Neuronal stem cell (in vitro differentiated cells): ENCODE measurements around the gene MAP4K3.

Experiments
- DNase-seq: peaks from one replicate; pipeline ENCODE4 v3.0.0-alpha.2; 2013; ENCODE audit warnings: low spot score
- H2AFZ ChIP-seq: one replicate; pipeline ENCODE4 v1.6.1; 2013; ENCODE audit warnings: mild to moderate bottlenecking, low read length, inconsistent platforms
- H2AK5ac ChIP-seq: 2 replicates; pipeline ENCODE4 v1.6.1; 2013; ENCODE audit warnings: low read depth, mild to moderate bottlenecking, inconsistent platforms, low read length, moderate library complexity, mixed read lengths
- H2BK120ac ChIP-seq: 2 replicates; pipeline ENCODE4 v1.6.1; 2013; ENCODE audit warnings: low read depth, mild to moderate bottlenecking, inconsistent platforms, low read length, moderate library complexity, mixed read lengths
- H2BK12ac ChIP-seq: one replicate; pipeline ENCODE4 v1.6.1; 2013; ENCODE audit warnings: low read length, inconsistent platforms
- H2BK15ac ChIP-seq: 2 replicates; pipeline ENCODE4 v1.6.1; 2013; ENCODE audit warnings: mild to moderate bottlenecking, low read length, inconsistent platforms, mixed read lengths
- H2BK5ac ChIP-seq: one replicate; pipeline ENCODE4 v1.6.1; 2013; ENCODE audit warnings: inconsistent platforms, mild to moderate bottlenecking, low read length, moderate library complexity
- H3K14ac ChIP-seq: one replicate; pipeline ENCODE4 v1.6.1; 2013; ENCODE audit warnings: low read length, inconsistent platforms
- H3K18ac ChIP-seq: 2 replicates; pipeline ENCODE4 v1.6.1; 2013; ENCODE audit warnings: low read length, inconsistent platforms
- H3K23ac ChIP-seq: 2 replicates; pipeline ENCODE4 v1.6.1; 2013; ENCODE audit warnings: low read depth, mild to moderate bottlenecking, mixed read lengths, low read length, inconsistent platforms; ENCODE audit not compliant: poor library complexity
- H3K27ac ChIP-seq: replicated peaks from 3 replicates; pipeline ENCODE4 v1.5.1; 2013; ENCODE audit warnings: low read length, inconsistent platforms
- H3K27me3 ChIP-seq, 3 experiments: 2 replicates each; pipeline ENCODE4 v1.6.1; 2013; ENCODE audit warnings: low read length in 3 of 3, mild to moderate bottlenecking in 2 of 3, inconsistent platforms in 1 of 3, low read depth in 1 of 3, mixed read lengths in 1 of 3, moderate library complexity in 1 of 3; ENCODE audit not compliant: control insufficient read depth in 3 of 3, insufficient read depth in 3 of 3
- H3K36me3 ChIP-seq, 2 donors: replicated peaks in 1 of 2; 2 replicates each; pipeline ENCODE4 v1.6.1; 2013; ENCODE audit warnings: low read length in 2 of 2; ENCODE audit not compliant: control insufficient read depth in 2 of 2, insufficient read depth in 2 of 2
- H3K4ac ChIP-seq: 2 replicates; pipeline ENCODE4 v1.6.1; 2013; ENCODE audit warnings: inconsistent platforms, mild to moderate bottlenecking, low read length, moderate library complexity
- H3K4me1 ChIP-seq, 2 donors: 1 replicate in 1 of 2; 2 replicates in 1 of 2; pipeline ENCODE4 v1.6.1; 2013; ENCODE audit warnings: low read length in 2 of 2, low read depth in 1 of 2; ENCODE audit not compliant: control insufficient read depth in 2 of 2, insufficient read depth in 1 of 2
- H3K4me2 ChIP-seq: one replicate; pipeline ENCODE4 v1.6.1; 2013; ENCODE audit warnings: mild to moderate bottlenecking, low read length, inconsistent platforms; ENCODE audit not compliant: insufficient read depth, poor library complexity, severe bottlenecking
- H3K4me3 ChIP-seq, 2 donors: 2 replicates each; pipeline ENCODE4 v1.5.1; 2013; ENCODE audit warnings: low read length in 2 of 2, mild to moderate bottlenecking in 2 of 2, inconsistent platforms in 1 of 2, moderate library complexity in 1 of 2
- H3K79me1 ChIP-seq: one replicate; pipeline ENCODE4 v1.6.1; 2013; ENCODE audit warnings: low read depth, mild to moderate bottlenecking, inconsistent platforms, low read length, moderate library complexity
- H3K9ac ChIP-seq: one replicate; pipeline ENCODE4 v1.6.1; 2013; ENCODE audit warnings: mild to moderate bottlenecking, low read depth, low read length, inconsistent platforms; ENCODE audit not compliant: poor library complexity
- H3K9me3 ChIP-seq, 2 donors: replicated peaks in 1 of 2; 2 replicates each; pipeline versions ENCODE3 to v1.6.1; 2013; ENCODE audit warnings: low read length in 2 of 2, mild to moderate bottlenecking in 2 of 2, inconsistent platforms in 1 of 2, low read depth in 1 of 2, mixed read lengths in 1 of 2, moderate library complexity in 1 of 2; ENCODE audit not compliant: control insufficient read depth in 2 of 2, insufficient read depth in 1 of 2
- H4K8ac ChIP-seq: one replicate; pipeline ENCODE4 v1.6.1; 2013; ENCODE audit warnings: low read depth, mild to moderate bottlenecking, inconsistent platforms, low read length, moderate library complexity
- H4K91ac ChIP-seq: one replicate; pipeline ENCODE4 v1.6.1; 2013; ENCODE audit warnings: low read length, low read depth, mild to moderate bottlenecking, inconsistent platforms; ENCODE audit not compliant: poor library complexity
- WGBS, 2 donors: extraction: QIAGEN DNeasy Blood & Tissue Kit; methylation state at CpG; one replicate each; pipeline ENCODE4 v1.1.7; 2013; ENCODE audit warnings: missing lambda C conversion rate in 2 of 2, mixed read lengths in 1 of 2; ENCODE audit not compliant: insufficient read length in 2 of 2, insufficient replicate concordance in 1 of 2; ENCODE audit errors: extremely low coverage in 2 of 2; 5-methylcytosine and 5-hydroxymethylcytosine counted together

The MAP4K3 gene

GRCh38 chr2:39401319-39401718 lies 35.8 kb downstream of the MAP4K3 start:
- Histone ChIP-seq H2BK120ac (no peak overlapping the region), H2BK5ac (no peak overlapping the region), H3K79me1 (peaks cover 14% of the 10 kb centered on the region), H3K27me3 (no peaks in the 10 kb centered on the region), H3K18ac (no peak overlapping the region), H3K9me3 (peaks cover 0 to 36% of the 10 kb centered on the region in 2 donors), H3K14ac (no peak overlapping the region), H4K8ac (no peak overlapping the region), H3K4me1 (peaks cover 0 to 9% of the 10 kb centered on the region in 2 donors), H3K4me2 (no peak overlapping the region), H2BK15ac (no peak overlapping the region), H3K36me3 (peaks cover 2 to 27% of the 10 kb centered on the region in 2 donors), H3K27ac (no peak overlapping the region), H2BK12ac (no peak overlapping the region), H3K4me3 (no peak overlapping the region), H2AFZ (no peak overlapping the region), H3K9ac (no peak overlapping the region), H2AK5ac (no peak overlapping the region), H3K4ac (no peak overlapping the region), H3K23ac (no peak overlapping the region), H4K91ac (no peak overlapping the region)
- DNase-seq = no peak
- WGBS, 2 donors = no CpG with 5 or more reads among the region's 8 CpGs

GRCh38 chr2:39399570-39399969 lies 37.5 kb downstream of the MAP4K3 start:
- H2AFZ ChIP-seq = no peak overlapping the region
- H3K4me2 ChIP-seq = no peak overlapping the region
- H3K18ac ChIP-seq = no peak overlapping the region
- H4K8ac ChIP-seq = no peak overlapping the region
- H2BK15ac ChIP-seq = no peak overlapping the region
- H3K23ac ChIP-seq = no peak overlapping the region
- no peak overlapping the region for H3K4ac ChIP-seq
- no peak overlapping the region for H3K9ac ChIP-seq
- H3K14ac ChIP-seq = no peak overlapping the region
- no peak overlapping the region for H2AK5ac ChIP-seq
- H2BK5ac ChIP-seq = no peak overlapping the region
- H3K9me3 ChIP-seq = peaks cover 0 to 20% of the 10 kb centered on the region in 2 donors
- H2BK12ac ChIP-seq = no peak overlapping the region
- no peak overlapping the region for H3K4me3 ChIP-seq
- H3K27me3 ChIP-seq = no peaks in the 10 kb centered on the region
- H3K36me3 ChIP-seq = peaks cover 0 to 20% of the 10 kb centered on the region in 2 donors
- DNase-seq = no peak
- peaks cover 0 to 11% of the 10 kb centered on the region in 2 donors for H3K4me1 ChIP-seq
- H4K91ac ChIP-seq = no peak overlapping the region
- no peak overlapping the region for H3K27ac ChIP-seq
- H2BK120ac ChIP-seq = no peak overlapping the region
- WGBS, 2 donors = no CpG with 5 or more reads among the region's 1 CpG
- H3K79me1 ChIP-seq = peaks cover 8% of the 10 kb centered on the region

DNA sequence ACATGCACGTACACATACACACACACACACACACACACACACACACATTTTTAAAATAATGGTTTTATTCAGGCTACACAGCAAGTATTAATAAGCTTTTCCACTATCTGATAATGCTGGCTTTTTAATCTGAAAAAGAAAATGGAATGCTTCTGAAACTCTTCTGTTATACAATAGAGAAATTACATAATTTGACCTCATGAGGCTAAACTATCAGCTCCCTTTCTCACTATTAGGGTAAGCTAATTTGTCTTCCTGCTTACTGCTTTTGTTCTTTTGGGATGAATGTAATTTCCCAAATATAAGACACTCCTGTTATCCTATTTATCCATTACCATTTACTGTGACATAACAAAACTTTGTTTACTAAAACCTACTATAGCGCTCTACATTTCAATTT lies 41.8 kb downstream of the MAP4K3 start:
- Histone ChIP-seq H2BK120ac (no peak overlapping the region), H3K4me1 (peaks cover 1 to 11% of the 10 kb centered on the region in 2 donors), H3K4ac (no peak overlapping the region), H2AFZ (no peak overlapping the region), H2BK5ac (no peak overlapping the region), H3K36me3 (peaks cover 0 to 17% of the 10 kb centered on the region in 2 donors), H3K79me1 (no peaks in the 10 kb centered on the region), H3K27ac (no peak overlapping the region), H3K14ac (no peak overlapping the region), H4K8ac (no peak overlapping the region), H3K9me3 (peaks cover 0 to 14% of the 10 kb centered on the region in 2 donors), H3K4me3 (no peak overlapping the region), H3K23ac (no peak overlapping the region), H3K4me2 (no peak overlapping the region), H2AK5ac (no peak overlapping the region), H3K9ac (no peak overlapping the region), H4K91ac (no peak overlapping the region), H3K27me3 (no peaks in the 10 kb centered on the region), H2BK15ac (no peak overlapping the region), H2BK12ac (no peak overlapping the region), H3K18ac (no peak overlapping the region)
- WGBS, 2 donors = 100% methylated on average over 1 of the region's 2 CpGs
- DNase-seq = no peak

DNA sequence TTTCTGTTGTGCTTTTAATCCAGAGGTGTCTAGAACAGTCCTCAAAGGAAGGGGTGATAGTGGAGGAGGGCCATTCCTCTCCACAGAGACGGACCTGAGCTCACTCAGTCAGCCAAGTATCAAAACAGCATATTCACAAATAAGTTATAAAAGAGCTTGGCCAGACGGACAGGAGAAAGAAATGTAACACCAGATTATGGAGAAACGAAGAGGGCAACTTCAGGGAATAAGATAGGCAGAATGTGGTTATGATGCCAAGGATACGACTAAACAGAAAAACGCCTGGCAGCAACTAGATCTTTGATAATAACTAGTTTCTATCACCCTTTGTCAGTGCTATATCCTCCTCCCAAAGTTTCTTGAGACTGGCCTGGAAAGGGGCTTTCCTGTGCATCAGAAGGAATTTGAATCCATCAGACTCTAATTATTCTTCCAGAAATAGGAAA lies 42.5 kb downstream of the MAP4K3 start:
- Histone ChIP-seq H3K4me3 (no peak overlapping the region), H3K4ac (no peak overlapping the region), H2AK5ac (no peak overlapping the region), H2BK12ac (no peak overlapping the region), H2AFZ (no peak overlapping the region), H3K36me3 (peaks cover 0 to 24% of the 10 kb centered on the region in 2 donors), H2BK120ac (no peak overlapping the region), H3K27ac (no peak overlapping the region), H3K9ac (no peak overlapping the region), H3K4me1 (peaks cover 3 to 8% of the 10 kb centered on the region in 2 donors), H3K4me2 (no peak overlapping the region), H3K18ac (no peak overlapping the region), H3K23ac (no peak overlapping the region), H3K14ac (no peak overlapping the region), H2BK15ac (no peak overlapping the region), H3K9me3 (peaks cover 0 to 17% of the 10 kb centered on the region in 2 donors), H4K91ac (no peak overlapping the region), H2BK5ac (no peak overlapping the region), H3K27me3 (no peaks in the 10 kb centered on the region), H4K8ac (no peak overlapping the region), H3K79me1 (no peaks in the 10 kb centered on the region)
- WGBS, 2 donors = no CpG with 5 or more reads among the region's 5 CpGs
- no peak for DNase-seq
